Ascending aorta (tissue), 2 donors: ENCODE data around the gene ACBD6. TPM values are rescaled to one million over a fixed set of nuclear protein-coding genes. Genes with fewer than 3 reads are reported as not detected.

Experiments used
- DNase-seq, 2 donors: peaks; one replicate each; pipeline ENCODE4 v3.0.0-alpha.2; 2019; ENCODE audit warnings: low spot score in 2 of 2
- H3K27ac ChIP-seq, 2 donors: fragments of 200-600 bp; sonication (generic); one replicate each; pipeline ENCODE4 v1.5.1; 2016 to 2017; ENCODE audit warnings: mild to moderate bottlenecking in 1 of 2
- H3K27me3 ChIP-seq: fragments of 200-600 bp; sonication (generic); one replicate; pipeline ENCODE4 v1.5.1; 2017
- H3K36me3 ChIP-seq, 2 donors: fragments of 200-600 bp; sonication (generic); one replicate each; pipeline ENCODE4 v1.5.1; 2016
- H3K4me1 ChIP-seq, 2 donors: fragments of 200-600 bp; sonication (generic); one replicate each; pipeline ENCODE4 v1.5.1; 2016 to 2017; ENCODE audit warnings: mild to moderate bottlenecking in 1 of 2
- H3K4me3 ChIP-seq, 2 donors: fragments of 200-600 bp; sonication (generic); one replicate each; pipeline ENCODE4 v1.5.1; 2016 to 2017; ENCODE audit warnings: mild to moderate bottlenecking in 1 of 2
- H3K9me3 ChIP-seq, 2 donors: fragments of 200-600 bp; sonication (generic); one replicate each; pipeline ENCODE4 v1.5.1; 2016
- CTCF ChIP-seq, 3 experiments: fragments of 200-600 bp in 2 of 3; fragments of 450-650 bp in 1 of 3; sonication (generic) in 2 of 3; IDR thresholded peaks; one replicate each; pipeline ENCODE4 v1.5.1; 2016 to 2019; ENCODE audit warnings: antibody characterized with exemption in 3 of 3, mild to moderate bottlenecking in 1 of 3, moderate library complexity in 1 of 3
- intact Hi-C: fragments of 100-400 bp; cut with DNase I; formaldehyde crosslinking; loops from one replicate; pipeline ENCODE4 v1.15.1; 2023
- total RNA-seq: library from RNA; depleted of rRNA; stranded (reverse); fragments of >200 nt; gene quantifications from one replicate; pipeline ENCODE4 v1.1.0, GENCODE V29; 2016

ACBD6 gene
- total RNA-seq, 1 donor from 2014 or later, result 67.7 TPM

DNA sequence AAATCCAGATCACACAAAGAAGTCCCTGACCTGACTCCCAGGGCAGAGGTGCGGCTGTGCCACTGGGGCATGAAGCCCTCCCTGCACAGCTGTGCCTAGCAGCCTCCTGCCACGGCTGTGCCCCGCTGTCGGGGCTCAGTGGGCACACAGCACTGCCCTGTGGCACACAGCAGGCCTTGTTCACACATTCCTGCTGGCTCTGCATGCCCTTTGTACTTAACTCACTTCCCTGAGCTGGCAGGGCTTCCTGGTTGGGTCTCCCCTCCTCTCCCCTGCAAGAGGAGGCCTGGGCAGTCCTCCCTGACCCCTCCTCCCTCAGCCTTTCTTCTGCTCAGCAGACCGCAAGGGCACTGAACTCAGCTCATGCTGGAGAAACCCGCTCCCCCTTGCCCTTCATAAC, 257.5 kb downstream of the ACBD6 start:
- Histone ChIP-seq H3K4me1 (no peaks in the 10 kb centered on the region), H3K27me3 (peaks cover 9% of the 10 kb centered on the region), H3K27ac (no peak overlapping the region), H3K36me3 (no peaks in the 10 kb centered on the region), H3K4me3 (no peak overlapping the region), H3K9me3 (no peaks in the 10 kb centered on the region)
- intact Hi-C loops, result no loop called here
- TF ChIP-seq CTCF (IDR thresholded peaks at IDR 0.05), result no peak
- DNase-seq, result no peak

GRCh38 chr1:180243517-180244221, 258.7 kb downstream of the ACBD6 start:
- H3K9me3 ChIP-seq, result no peaks in the 10 kb centered on the region
- no peaks in the 10 kb centered on the region for H3K4me1 ChIP-seq
- no peak for TF ChIP-seq CTCF (IDR thresholded peaks at IDR 0.05)
- no peak overlapping the region for H3K27ac ChIP-seq
- DNase-seq, result no peak
- H3K36me3 ChIP-seq, result no peaks in the 10 kb centered on the region
- intact Hi-C loops, result no loop called here
- H3K4me3 ChIP-seq, result no peak overlapping the region
- peaks cover 16% of the 10 kb centered on the region for H3K27me3 ChIP-seq

- no peak overlapping the region for H3K4me3 ChIP-seq
- peaks cover 20% of the 10 kb centered on the region for H3K27me3 ChIP-seq
- no peak for TF ChIP-seq CTCF (IDR thresholded peaks at IDR 0.05)
- no peak for DNase-seq
- H3K4me1 ChIP-seq, result no peaks in the 10 kb centered on the region
- H3K9me3 ChIP-seq, result no peaks in the 10 kb centered on the region
- no peak overlapping the region for H3K27ac ChIP-seq
- no peaks in the 10 kb centered on the region for H3K36me3 ChIP-seq
- intact Hi-C loops, result no loop called here
Observed at GRCh38 chr1:180241716-180242544, 260.4 kb downstream of the ACBD6 start.

DNA sequence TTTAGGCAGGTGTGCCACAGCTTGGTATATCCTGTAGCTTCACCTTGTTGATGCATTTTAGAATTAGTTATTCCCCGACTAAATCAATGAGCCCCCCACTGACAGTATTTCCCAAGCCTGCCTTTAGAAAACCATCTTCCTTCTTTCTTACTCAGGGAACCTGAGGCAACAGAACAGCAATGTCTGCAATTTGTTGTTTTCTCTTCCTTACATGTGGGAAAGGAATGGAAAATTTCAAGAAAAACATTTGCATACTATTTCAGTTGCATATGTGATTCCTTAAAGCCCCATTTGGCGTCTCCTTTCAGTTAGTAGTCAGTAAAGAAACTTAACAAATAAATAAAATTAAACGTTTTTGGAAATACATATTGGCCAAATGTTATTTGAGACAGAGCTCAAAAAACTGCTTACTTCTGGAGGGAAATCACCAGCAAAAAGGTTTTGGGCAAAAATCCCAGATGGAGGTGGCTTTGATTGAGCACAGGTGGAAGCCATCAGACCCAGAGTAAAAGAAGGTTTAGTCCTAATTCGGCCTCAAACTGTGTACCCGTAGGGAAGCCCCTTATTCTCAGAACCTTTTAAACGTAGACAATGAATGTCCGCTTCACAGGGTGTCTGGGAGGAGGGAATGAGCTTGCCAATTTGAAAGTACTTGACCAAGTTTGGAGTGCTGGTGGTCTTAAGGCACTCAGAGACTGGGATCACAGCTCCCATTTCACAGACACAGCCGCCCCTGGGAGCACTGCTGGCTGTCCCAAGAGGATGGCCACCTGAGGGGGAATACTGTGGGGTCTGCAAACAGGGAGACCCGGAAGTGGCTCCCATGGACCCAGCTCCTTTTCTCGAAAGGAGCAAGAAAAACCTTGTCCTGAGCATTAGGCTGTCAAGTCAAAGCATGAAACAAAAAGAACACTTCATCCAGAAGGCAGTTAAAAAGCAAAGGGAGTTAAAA, 263.0 kb downstream of the ACBD6 start:
- intact Hi-C loops, result no loop called here
- no peak for TF ChIP-seq CTCF (IDR thresholded peaks at IDR 0.05)
- no peaks in the 10 kb centered on the region for H3K9me3 ChIP-seq
- peaks cover 0 to 12% of the 10 kb centered on the region in 2 donors for H3K4me1 ChIP-seq
- no peak overlapping the region for H3K4me3 ChIP-seq
- H3K27ac ChIP-seq, result no peak overlapping the region
- peaks cover 43% of the 10 kb centered on the region for H3K27me3 ChIP-seq
- no peaks in the 10 kb centered on the region for H3K36me3 ChIP-seq
- DNase-seq, result no peak

DNA sequence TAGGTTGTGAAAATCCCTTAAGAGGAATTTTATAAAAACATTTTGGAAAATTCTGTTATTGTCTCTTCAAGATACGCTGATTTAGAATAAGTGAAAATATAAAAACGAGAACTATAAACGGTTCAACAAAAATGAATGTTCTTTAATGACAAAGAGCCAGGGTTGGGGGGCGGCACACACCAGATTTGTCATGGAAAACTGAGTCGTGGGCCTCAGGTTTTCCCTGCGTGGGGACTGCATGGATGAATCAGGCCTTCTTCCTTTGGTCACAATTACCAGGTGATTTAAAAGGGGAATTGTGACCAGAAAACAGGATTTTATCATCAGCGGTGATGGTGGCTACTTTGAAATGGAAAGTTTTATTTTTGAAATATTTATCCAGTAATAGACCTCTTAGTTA, 263.7 kb downstream of the ACBD6 start:
- no peak for TF ChIP-seq CTCF (IDR thresholded peaks at IDR 0.05)
- DNase-seq, result no peak
- H3K4me3 ChIP-seq, result no peak overlapping the region
- peaks cover under 1 to 18% of the 10 kb centered on the region in 2 donors for H3K4me1 ChIP-seq
- intact Hi-C loops, result no loop called here
- no peaks in the 10 kb centered on the region for H3K9me3 ChIP-seq
- H3K27me3 ChIP-seq, result peaks cover 44% of the 10 kb centered on the region
- no peaks in the 10 kb centered on the region for H3K36me3 ChIP-seq
- H3K27ac ChIP-seq, result no peak overlapping the region
